DMS79 treated with DMSO at 0.1 percent for 48 hours (cell line): ENCODE measurements around the gene RIPPLY2.
"Not testable (repeated sequence)": the region's sequence is repeated elsewhere in the genome, so short reads cannot be mapped to it uniquely, and the experiment has no call there.

ENCODE experiments used
- DNase-seq: peaks from one replicate; lab custom pipeline; 2025; lab: John Stamatoyannopoulos, UW

RIPPLY2 gene, protein sequence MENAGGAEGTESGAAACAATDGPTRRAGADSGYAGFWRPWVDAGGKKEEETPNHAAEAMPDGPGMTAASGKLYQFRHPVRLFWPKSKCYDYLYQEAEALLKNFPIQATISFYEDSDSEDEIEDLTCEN

DNA sequence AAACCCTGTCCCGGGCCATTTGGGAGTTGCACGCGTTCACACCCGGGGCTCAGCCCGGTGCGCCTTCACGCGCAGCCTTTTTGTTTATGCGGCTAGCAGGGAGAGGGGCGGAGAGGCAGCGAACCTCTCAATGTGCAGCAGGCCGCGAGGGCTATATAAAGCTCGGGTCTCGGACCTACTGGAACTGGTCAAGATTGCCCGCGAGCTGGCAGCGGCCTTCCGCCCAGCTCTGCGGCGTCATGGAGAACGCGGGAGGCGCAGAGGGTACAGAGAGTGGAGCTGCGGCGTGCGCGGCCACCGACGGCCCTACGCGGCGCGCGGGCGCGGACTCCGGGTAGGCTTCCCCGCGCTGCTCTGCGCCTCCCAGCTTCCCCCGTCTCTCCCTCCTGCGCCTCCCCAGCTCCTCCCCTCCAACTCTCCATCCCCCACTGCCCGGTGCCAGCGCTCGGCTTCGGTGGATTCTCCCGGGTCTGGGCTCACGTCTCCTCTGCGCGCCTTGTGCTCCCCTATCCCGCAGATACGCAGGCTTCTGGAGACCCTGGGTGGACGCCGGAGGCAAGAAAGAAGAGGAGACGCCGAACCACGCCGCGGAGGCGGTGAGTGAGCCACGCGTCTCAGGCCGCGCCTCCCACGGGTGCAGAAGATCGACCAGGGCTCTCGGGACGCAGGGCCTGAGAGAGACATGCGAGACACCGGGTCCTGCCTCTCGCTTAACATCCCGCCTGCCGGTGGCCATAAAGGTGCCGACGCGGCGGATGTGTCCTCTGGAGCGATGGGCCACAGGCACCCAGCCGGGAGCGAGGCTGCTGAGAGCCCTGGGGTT is at the start of gene RIPPLY2:
RIPPLY2 (plus strand) TSS at position 183 of the 823 bp plus-strand sequence; CDS start at position 240, 57 bp downstream.
- DNase-seq, result peak; percentile 62

DNA sequence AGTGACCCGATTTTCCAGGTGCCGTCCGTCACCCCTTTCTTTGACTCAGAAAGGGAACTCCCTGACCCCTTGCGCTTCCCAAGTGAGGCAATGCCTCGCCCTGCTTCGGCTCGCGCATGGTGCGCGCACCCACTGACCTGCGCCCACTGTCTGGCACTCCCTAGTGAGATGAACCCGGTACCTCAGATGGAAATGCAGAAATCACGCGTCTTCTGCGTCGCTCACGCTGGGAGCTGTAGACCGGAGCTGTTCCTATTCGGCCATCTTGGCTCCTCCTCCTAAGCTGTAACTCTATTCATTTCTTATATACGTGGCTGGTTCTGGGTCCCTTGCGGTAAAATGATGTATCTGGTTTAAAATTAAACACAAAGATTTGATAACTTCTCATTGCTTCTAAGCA is 49.7 kb upstream of the RIPPLY2 start:
- DNase-seq, result not testable (repeated sequence)

DNA sequence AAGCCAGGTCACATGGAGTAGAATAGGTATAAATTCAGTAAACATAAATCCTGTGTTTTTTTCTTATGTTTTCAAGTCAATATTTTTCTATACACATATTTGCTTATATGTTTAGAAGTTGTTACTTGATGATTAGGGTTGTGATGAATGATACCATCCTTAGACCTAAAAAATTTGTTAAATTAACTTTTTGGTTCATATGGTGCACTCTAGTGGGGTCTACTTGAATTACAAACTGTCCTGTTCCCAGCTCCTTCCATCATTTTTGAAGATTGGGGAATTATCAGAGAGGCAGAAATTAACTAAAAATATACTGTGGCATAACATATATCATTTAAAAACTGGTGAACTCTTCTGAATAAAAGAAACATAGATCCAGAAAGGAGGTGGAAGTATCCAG is 48.3 kb upstream of the RIPPLY2 start:
- no peak for DNase-seq

DNA sequence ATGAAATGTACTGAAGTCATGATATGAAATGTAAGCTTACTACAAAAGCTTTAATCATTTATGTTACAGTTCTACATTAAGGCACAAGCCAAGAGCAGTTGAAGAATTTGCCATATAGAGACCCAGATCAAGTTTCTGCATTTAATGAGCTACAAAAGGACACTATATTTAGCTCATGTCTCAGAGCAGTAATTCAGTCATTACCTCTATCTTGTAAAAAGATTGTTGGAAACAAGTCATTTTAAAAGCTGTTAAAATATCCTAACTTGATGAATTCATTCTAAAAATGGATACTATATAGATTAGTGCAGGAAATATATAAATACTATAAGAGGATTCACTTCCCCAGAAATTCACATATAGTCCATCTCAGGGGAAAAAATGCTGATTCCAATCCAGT is 45.2 kb upstream of the RIPPLY2 start:
- DNase-seq, result no peak

DNA sequence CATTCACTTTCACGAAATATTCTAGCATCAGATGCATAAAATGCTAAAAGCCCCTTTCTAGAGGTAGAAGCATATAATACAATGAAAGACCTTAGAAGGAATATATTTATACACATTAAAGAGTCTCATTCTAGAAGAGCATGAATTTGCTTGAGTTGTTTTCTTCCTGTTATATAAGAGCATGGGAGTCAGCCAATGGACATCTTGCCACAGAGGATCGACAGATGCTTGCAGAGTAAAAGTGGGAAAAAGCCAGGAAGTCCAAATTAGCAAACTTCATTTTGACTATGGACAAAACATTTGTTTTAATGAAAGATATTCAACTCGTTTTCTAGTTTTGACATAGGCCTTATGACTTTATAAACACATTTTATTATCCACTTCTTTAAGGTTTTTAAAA is 44.2 kb upstream of the RIPPLY2 start:
- DNase-seq, result no peak

DNA sequence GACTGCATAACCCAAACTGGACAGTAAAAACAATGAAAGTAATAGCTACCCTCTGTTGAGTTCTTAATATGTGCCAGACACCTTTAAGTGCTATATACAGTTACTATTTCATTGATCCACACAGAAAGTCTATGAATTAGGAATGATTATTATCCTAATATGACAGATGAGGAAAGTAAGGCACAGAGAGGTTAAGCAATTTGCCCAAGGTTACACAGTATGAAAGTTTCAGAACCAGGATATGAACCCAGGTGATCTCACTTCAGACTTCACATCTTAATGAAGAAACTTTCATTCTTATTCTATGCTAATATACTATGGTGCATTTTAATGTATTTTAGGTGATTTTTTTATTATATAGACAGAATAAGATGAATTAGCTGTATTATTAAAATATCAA is 40.6 kb upstream of the RIPPLY2 start:
- DNase-seq, result no peak

DNA sequence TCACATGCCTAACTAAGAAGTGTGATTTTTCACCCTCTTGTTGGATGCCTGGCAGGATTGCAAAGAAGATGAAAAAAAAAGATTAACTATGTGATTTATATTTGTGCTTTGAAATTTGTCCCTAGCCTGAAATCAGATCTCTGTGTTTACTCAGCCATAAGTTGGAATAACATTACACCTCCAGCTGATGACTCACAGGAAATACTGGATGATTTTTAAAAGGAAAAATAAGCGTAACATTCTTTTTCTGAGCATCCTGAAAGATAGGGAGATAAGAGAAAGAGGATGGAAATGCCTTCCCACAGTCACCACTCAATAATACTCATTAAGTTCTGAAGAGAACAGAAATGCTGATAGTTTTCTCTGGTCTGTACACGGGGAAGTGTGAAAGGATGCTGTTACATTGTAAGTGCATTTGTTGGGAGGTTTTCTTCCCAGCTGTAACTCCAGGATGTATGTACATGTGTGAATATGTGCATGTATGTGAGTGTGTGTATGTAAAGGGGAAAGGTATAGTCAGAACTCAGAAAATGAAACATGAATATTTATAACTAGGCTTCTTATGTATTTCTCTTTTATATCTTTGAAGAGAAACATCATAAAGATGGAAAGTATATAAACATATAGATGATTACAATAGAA is 37.4 kb upstream of the RIPPLY2 start:
- no peak for DNase-seq

DNA sequence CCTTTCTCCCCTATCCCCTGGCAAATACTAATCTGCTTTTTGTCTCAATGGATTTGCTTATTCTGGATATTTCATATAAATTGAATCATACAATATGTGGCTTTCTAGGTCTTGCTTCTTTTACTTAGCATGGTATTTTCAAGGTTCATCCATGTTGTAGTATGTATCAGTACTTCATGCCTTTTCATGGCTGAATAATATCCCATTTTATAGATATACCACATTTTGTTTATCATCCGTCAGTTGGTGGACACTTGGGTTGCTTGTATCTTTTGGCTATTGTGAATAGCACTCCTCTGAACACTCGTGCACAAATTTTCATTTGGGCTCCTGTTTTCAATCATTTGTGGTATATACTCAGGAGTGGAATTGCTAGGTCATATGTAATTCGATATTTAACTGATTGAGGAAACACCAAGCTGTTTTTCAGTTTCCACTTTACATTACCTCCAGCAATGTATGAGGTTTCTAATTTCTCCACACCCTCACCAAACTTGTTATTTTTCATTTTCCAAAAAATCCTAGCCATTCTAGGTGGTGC is 30.5 kb upstream of the RIPPLY2 start:
- DNase-seq, result no peak

DNA sequence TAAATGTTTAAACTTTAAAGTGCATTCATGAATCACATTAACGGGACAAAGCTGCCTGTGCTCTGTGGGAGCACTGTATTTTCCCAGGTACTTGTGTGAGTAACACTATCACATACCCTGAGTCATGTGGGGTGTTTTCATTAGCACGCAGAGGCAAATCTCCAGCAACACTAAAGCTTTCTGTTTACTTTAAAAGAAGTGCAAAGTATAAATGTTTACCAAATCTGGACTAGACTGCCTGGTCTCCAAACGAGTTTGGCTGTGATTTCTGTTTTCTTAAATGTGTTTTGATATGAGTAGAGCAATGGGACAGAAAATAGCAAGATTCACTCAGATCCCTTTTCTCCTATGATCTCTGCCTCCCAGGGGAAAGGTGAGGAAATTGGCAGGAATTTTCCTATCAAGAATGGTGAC is 28.8 kb upstream of the RIPPLY2 start:
- DNase-seq, result no peak

DNA sequence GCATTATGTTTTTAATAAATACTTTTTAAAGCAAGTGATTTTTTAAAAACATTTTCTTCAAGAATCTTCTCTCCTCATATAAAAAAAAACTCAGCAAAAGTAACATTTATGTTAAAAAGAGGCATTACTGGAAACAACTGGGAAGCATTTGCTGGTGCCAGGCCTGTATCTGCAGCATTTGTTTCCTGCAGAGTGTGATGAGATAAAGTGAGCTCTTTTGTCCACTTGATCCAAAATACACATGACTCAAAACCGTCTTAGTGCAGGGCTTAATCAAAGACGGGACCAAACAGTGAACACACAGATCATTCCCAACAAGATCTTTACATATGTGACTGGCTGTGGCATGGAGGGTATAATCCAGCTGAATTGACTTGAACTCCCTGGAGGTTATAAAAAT is 28.3 kb upstream of the RIPPLY2 start:
- DNase-seq, result no peak

DNA sequence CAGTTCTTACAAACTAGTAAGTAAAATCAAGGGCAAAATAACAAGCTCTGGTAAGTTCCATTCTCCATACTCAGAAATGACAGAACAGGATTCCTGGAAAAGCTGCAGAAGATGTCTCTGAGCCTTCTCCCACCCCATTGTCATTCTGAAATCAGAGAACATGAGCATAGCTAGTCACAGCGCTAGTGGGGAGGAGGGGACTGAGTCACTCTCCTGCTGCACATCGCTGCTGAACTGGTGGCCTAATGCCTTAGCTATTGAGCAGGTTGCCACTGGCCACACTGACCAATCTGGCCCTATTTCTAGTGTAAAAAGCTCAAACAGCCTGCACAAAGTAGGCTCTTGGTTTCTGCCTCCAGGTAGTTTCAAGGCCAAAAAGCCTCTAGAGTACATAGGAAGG is 26.1 kb upstream of the RIPPLY2 start:
- DNase-seq, result no peak

DNA sequence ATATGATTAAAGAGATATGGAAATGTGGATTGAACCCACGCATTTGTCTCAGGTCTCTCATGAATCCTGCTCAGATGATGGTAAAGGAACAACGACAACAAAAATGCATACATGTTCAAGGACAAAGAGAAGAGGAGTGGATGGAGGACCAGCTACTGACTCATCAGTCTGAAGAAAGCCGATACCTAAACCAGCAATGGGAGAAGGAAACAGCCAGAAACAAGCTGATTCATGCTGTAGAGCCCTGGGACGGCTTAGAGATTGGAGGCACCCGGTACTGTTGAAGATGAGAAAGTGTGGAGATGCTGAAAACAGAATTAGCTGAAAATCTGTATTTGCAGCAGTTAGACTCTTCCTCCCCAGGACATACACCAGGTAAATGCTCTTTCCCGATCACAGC is 14.4 kb upstream of the RIPPLY2 start:
- DNase-seq, result no peak

DNA sequence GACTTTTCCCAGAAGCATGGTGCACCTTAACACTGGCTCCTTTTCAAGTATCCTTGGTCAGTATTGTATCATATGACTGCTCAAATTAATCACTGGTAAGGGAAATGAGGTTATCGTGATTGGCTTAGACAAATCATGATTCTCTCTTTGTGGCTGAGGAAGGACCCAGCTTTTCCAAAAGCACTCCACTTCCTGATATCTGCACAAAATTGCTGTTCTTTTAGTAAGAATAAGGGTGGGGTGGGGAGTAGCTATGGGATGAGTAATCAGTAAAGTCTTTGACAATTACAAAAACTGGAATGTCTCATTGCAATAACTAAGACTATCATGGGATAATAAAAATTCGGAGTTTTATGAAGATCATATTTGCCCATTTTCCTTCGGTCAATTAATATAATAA is 9.0 kb upstream of the RIPPLY2 start:
- no peak for DNase-seq

DNA sequence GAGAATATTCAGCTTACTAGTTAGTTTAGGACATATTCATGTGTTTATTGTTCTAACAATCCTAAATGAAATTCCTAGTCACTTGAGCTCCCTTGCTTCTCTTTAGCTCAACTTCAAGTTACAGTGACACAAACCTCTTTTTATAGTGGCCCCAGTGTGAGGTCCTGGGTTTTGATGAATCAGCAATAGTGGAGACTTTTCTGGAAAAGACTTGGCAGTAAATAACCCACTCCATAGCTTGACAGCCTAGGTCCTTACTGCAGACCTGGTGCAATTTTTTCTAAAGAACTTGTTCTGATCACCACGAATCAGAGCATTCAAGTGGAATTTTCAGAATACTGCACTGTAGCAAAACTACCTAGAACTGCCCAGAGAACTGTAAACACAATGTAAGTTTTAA is 6.9 kb upstream of the RIPPLY2 start:
- no peak for DNase-seq

DNA sequence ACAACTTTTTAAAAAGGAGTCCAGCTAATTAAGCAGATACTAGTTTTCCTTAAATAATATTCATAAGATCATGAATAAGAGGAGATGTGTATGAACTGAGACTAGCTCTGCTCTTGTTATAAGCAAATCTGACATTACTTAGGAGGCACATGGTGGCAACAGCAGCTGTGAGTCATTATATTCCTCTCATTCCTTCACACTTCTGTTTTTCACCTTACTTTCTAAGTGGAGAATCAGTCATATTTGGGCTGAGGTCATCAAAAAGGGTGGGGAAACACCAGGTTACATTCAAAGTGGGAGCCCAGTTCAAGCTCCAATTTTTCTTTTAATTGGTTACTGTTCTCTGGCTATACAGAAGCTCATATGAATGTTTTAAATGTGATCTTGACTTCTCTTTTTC is 6.0 kb upstream of the RIPPLY2 start:
- no peak for DNase-seq

DNA sequence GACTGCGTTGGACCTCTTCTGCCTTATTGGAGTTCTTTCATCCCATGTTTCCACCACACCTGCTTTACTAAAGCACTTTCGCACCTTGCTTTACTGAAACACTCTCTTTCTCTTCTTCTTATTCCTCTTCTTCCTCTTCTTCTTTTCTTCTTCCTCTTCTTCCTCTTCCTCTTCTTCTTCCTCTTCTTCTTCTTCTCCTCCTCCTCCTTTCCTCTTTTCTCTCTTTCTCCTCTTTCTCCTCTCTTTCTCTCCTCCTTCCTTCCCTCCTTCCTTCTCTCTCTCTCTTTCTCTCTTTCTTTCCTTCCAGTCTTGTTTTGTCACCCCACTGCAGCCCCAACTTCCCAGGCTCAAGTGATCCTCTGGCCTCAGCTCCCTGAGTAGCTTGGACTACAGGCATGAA is 4.0 kb upstream of the RIPPLY2 start:
- no peak for DNase-seq

DNA sequence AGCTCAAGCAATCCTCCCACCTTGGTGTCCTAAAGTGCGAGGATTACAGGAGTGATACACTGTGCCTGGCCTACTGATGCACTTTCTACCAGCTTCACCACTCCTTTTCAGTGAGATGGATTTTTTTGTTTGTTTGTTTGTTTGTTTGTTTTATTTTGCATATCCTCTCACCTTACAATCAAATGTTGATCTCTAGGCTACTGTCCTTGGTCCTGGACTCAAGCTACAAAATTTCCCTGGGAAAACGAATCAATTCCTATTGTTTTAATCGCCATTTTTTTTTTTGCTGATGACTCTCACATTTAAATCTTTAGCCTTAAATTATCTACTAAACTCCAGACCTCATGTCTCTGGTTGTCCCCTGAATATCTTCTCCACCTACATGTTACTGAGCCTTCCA is 3.5 kb upstream of the RIPPLY2 start:
- no peak for DNase-seq

DNA sequence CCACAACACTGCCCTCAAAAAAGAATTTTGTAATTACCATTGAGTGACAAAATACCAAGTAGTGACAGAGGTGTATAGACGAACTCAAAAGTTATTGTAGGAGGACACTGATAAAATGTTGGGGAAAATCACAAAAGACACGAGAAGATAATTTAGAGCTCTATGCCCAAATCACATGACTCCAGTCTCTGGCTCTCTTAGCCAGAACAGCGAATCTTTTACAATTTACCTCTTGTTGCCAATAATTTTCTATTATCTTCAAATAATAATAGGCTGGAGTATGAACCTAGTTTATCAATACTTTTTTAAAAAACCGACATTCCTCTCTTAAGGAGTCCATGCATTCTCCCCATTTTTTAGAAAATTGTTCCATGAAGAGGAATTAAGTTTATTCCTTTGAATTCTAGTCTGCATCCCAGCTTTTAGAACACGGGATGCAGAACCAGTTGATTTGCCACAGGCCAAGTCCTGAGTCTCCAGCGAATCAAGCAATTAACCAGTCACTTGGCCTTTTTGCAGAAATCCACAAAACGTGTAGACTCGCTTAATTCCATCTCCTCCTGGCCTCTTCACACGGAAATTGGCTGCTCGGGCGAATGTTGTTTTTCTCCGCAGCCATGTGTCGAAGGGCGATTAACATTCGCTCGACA is 507 bp upstream of the RIPPLY2 start:
- no peak for DNase-seq

DNA sequence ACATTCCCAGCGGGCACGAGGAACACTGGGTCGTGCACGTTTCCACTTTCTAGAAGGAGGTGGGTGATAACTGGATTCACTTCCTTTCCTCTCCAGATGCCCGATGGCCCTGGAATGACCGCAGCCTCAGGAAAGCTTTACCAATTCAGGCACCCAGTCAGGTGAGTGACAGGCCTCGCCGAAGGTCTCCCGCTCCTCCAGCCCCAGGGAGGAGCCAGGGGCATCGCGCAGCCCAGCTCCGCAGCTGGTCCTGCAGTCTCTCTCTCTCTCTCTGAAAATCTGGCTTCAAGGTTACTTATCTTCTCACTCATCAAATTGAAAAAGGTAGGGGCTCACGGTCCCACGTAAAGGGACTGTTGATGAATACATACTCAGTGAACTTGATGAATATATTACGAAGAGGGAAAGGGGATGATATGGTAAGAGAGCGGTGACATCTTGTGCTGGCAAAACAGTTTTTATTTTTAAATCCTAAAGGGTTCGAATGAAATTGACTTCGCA is 891 bp downstream of the RIPPLY2 start:
- DNase-seq, result peak; percentile 61

DNA sequence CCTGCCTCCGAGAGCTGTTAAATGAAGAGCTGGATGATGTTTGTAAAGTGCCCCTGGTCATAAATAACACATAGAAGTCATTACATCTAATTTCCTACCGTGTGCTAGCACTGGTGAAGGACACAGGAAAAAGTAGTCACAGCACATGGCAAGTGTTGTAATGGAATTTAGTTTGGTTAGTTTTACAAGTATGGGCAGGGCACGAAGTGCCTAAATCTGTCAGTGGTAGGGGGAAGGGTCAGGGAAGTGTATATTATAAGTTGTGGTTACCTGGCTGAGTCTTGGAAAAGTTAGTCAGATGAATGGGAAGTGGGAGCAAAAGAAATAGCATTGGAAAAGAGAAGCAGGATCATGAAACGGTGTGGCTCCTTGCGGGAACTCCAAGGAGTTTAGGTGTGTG is 1.6 kb downstream of the RIPPLY2 start:
- no peak for DNase-seq

DNA sequence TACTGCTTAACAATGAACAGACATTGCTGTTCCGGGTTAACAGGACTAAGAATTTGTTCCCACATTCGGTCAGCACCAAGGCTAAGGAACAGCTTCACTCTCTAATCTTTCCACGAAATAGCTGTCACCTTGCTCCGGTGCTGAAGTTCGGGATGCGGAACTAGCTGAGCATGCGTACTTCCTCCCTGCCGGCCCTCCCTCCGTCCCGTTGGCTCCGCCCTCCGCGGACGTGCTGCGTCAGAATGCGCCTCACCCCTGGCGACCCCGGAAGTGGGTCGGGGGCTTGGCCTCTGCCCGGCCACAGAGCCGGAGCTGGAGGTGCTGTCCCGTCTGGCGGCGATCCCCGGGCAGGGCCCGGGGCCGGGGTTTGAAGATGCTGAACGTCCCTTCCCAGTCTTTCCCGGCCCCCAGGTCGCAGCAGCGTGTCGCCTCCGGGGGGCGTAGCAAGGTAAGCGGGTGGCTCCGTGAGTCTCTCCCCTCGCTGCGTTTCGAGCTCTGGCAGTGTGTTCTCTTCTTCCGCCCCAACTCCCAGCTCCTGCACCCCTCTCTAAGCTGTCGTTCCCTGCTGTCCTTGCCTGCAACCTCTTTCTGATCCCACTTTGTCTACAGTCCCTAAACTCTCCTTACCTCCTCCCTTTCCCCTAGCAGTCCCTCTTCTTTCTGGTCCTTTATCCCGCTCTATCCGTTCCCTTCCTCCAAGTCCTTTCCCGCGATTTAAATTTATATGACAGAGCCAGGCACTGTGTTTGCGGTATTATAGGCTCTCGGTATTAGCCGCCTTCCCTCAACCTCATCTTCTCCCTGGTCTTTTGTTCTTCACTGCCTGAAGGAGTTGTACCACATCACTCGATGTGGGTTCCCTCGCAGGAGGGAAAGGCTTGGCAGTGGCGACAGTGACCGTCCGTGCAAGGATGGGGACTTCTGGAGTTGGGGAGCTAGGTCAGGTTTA is 6.5 kb downstream of the RIPPLY2 start, which contains the start of gene CYB5R4:
CYB5R4 (plus strand) TSS at position 280 of the 949 bp plus-strand sequence; CDS start at position 374, 94 bp downstream.
- DNase-seq, result peak; percentile 84
